ENCODE measurements around the gene CST9.

Gene CST9

DNA sequence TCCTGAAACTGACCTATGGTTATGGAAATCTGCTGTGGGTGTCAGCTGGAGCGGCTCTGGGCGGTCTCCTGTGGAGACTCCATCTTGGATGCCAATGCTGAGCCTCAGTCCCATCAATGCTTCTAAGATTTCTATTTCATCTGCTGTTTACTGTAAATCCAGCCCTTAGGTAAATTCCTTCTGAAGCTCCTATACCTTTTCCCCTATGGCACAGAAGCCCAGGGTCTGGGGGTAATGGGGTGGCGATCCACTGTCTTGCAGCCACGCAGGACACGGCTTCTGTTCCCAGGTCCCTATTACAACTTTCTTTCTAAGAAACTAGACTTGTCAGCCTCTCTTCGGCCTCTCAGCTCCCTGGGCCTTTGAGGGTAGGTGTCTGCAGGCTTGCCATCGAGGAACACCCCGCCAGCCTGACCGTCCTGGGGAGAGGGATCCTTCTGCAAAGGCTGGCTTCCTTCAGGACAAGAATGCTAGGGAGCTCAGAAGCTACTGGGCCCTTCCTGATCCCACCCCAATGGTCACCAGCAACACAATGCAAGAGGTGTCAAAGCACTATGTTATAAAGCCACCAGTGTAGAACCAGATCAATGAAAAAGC lies 25.6 kb upstream of the CST9 start:
- H3K9me3 ChIP-seq (replicated peaks; ENCODE audit: insufficient read depth, low read length): no peaks in the 10 kb centered on the region
- H3K9me2 ChIP-seq (replicated peaks; ENCODE audit: insufficient read depth, low read length): no peaks in the 10 kb centered on the region
- no peak overlapping the region for H3K4me2 ChIP-seq (ENCODE audit: low read depth, low read length)
- no peaks in the 10 kb centered on the region for H3K4me1 ChIP-seq (ENCODE audit: low read length)
- H3K4me3 ChIP-seq (ENCODE audit: low read length): no peak overlapping the region
- H3F3A ChIP-seq (ENCODE audit: insufficient read depth, low read length): no peaks in the 10 kb centered on the region
- DNase-seq: no peak
- TF ChIP-seq EZH2phosphoT487 (IDR thresholded peaks at IDR 0.05; ENCODE audit: low read length) (no peak), EZH2 (optimal IDR thresholded peaks at IDR 0.05; ENCODE audit: low read depth, low read length) (no peak)
- H3K9ac ChIP-seq (ENCODE audit: low read length): no peak overlapping the region
- H3K27me3 ChIP-seq (replicated peaks; ENCODE audit: insufficient read depth, low read length): no peaks in the 10 kb centered on the region
- no peaks in the 10 kb centered on the region for H3K79me2 ChIP-seq (ENCODE audit: low read length)
- H3K27ac ChIP-seq (ENCODE audit: low read length): no peak overlapping the region
- no peak overlapping the region for H2AFZ ChIP-seq (ENCODE audit: low read length)
- no peaks in the 10 kb centered on the region for H3K36me3 ChIP-seq (replicated peaks; ENCODE audit: insufficient read depth, low read length)
- H4K20me1 ChIP-seq (ENCODE audit: insufficient read depth, low read length): no peaks in the 10 kb centered on the region

DNA sequence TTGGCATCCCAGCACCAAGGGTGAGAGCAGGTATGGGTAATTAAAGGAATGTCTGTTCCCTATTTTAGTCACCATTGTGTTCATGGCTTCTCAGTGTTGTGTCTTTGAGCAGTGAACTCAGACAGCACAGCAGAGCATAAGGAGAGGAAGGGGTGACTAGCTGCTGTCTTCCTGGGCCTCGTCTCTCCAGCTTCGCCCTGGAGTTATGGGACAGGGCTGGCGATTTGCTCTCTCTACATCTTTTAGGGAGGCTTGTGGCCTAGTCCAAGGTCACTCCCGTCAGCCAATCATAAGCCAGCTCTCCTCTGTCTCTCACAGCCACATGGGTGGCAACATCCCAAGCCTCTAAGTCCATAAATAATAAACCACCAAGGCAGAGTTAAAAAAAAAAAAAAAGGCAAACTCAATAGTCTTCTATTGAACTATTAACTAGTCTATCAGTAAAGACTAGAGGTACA lies 24.7 kb upstream of the CST9 start:
- H3K27me3 ChIP-seq (replicated peaks; ENCODE audit: insufficient read depth, low read length): no peaks in the 10 kb centered on the region
- H4K20me1 ChIP-seq (ENCODE audit: insufficient read depth, low read length): no peaks in the 10 kb centered on the region
- no peaks in the 10 kb centered on the region for H3K9me3 ChIP-seq (replicated peaks; ENCODE audit: insufficient read depth, low read length)
- H3K27ac ChIP-seq (ENCODE audit: low read length): no peak overlapping the region
- no peaks in the 10 kb centered on the region for H3K9me2 ChIP-seq (replicated peaks; ENCODE audit: insufficient read depth, low read length)
- no peaks in the 10 kb centered on the region for H3F3A ChIP-seq (ENCODE audit: insufficient read depth, low read length)
- no peak overlapping the region for H2AFZ ChIP-seq (ENCODE audit: low read length)
- H3K9ac ChIP-seq (ENCODE audit: low read length): no peak overlapping the region
- H3K79me2 ChIP-seq (ENCODE audit: low read length): no peaks in the 10 kb centered on the region
- no peak overlapping the region for H3K4me3 ChIP-seq (ENCODE audit: low read length)
- H3K4me2 ChIP-seq (ENCODE audit: low read depth, low read length): no peak overlapping the region
- no peak for TF ChIP-seq EZH2phosphoT487 (IDR thresholded peaks at IDR 0.05; ENCODE audit: low read length)
- TF ChIP-seq, protein P1, sequence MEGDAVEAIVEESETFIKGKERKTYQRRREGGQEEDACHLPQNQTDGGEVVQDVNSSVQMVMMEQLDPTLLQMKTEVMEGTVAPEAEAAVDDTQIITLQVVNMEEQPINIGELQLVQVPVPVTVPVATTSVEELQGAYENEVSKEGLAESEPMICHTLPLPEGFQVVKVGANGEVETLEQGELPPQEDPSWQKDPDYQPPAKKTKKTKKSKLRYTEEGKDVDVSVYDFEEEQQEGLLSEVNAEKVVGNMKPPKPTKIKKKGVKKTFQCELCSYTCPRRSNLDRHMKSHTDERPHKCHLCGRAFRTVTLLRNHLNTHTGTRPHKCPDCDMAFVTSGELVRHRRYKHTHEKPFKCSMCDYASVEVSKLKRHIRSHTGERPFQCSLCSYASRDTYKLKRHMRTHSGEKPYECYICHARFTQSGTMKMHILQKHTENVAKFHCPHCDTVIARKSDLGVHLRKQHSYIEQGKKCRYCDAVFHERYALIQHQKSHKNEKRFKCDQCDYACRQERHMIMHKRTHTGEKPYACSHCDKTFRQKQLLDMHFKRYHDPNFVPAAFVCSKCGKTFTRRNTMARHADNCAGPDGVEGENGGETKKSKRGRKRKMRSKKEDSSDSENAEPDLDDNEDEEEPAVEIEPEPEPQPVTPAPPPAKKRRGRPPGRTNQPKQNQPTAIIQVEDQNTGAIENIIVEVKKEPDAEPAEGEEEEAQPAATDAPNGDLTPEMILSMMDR (IDR thresholded peaks at IDR 0.05; ENCODE audit: low read length): no peak
- TF ChIP-seq EZH2 (optimal IDR thresholded peaks at IDR 0.05; ENCODE audit: low read depth, low read length): no peak
- DNase-seq: no peak
- H3K4me1 ChIP-seq (ENCODE audit: low read length): no peaks in the 10 kb centered on the region
- no peaks in the 10 kb centered on the region for H3K36me3 ChIP-seq (replicated peaks; ENCODE audit: insufficient read depth, low read length)

DNA sequence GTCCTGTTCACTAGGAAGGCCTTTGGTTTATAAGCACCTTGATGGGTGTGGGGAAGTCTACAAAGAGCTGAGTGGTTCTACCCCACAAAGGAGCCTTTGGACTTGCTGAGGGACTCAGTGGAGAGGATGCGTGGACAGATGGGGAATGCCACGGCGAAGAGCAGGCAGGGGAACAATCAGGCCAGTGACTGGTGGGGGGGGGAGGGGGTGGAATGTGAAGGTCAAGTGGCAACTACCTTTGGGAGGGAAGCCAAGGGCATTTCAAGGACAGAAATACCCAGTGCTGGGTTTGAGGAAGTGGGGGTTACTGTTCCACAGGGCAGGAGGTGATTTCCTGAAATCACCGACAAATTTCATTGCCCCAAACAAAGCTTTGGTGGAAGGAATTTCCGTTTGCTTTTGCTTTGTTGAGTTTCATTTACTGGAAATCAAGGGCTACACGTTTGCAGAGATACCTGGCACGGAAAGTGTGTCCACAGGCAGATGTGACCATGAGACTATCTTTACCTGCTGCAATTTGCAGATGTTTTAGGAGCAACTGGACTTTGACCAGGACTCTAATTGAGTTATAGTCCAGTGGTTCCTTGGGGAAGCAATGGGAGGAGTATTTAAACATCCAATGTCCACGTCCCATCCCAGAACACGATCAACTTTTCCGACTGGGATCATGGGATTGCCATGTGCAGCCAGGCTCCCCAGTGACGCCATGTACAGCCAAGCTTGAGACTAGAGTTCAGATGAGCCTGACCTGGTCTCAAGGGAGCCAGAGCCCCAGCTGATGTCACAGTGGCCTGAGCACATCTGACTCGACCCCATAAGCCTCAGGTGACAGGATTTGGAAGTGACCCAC lies 24.1 kb upstream of the CST9 start:
- no peaks in the 10 kb centered on the region for H4K20me1 ChIP-seq (ENCODE audit: insufficient read depth, low read length)
- no peaks in the 10 kb centered on the region for H3K9me3 ChIP-seq (replicated peaks; ENCODE audit: insufficient read depth, low read length)
- H3K4me2 ChIP-seq (ENCODE audit: low read depth, low read length): no peak overlapping the region
- H3K9me2 ChIP-seq (replicated peaks; ENCODE audit: insufficient read depth, low read length): no peaks in the 10 kb centered on the region
- DNase-seq: no peak
- no peak overlapping the region for H2AFZ ChIP-seq (ENCODE audit: low read length)
- TF ChIP-seq EZH2 (optimal IDR thresholded peaks at IDR 0.05; ENCODE audit: low read depth, low read length) (no peak), EZH2phosphoT487 (IDR thresholded peaks at IDR 0.05; ENCODE audit: low read length) (no peak)
- TF ChIP-seq, protein P1 (IDR thresholded peaks at IDR 0.05; ENCODE audit: low read length): no peak
- no peak overlapping the region for H3K27ac ChIP-seq (ENCODE audit: low read length)
- no peaks in the 10 kb centered on the region for H3K79me2 ChIP-seq (ENCODE audit: low read length)
- H3K36me3 ChIP-seq (replicated peaks; ENCODE audit: insufficient read depth, low read length): no peaks in the 10 kb centered on the region
- no peaks in the 10 kb centered on the region for H3K4me1 ChIP-seq (ENCODE audit: low read length)
- no peaks in the 10 kb centered on the region for H3K27me3 ChIP-seq (replicated peaks; ENCODE audit: insufficient read depth, low read length)
- H3K9ac ChIP-seq (ENCODE audit: low read length): no peak overlapping the region
- H3F3A ChIP-seq (ENCODE audit: insufficient read depth, low read length): no peaks in the 10 kb centered on the region
- no peak overlapping the region for H3K4me3 ChIP-seq (ENCODE audit: low read length)
